Panc1 (cell line): ENCODE results near the gene AMFR.

Experiments used
- SIN3A ChIP-seq: IDR thresholded peaks from 2 replicates; pipeline ENCODE4 v1.6.1; 2012; ENCODE audit warnings: low read depth, mild to moderate bottlenecking, low read length, moderate library complexity, borderline replicate concordance; ENCODE audit not compliant: insufficient read depth
- TF ChIP-seq, protein P1 (sequence below): fragments of 450-650 bp; IDR thresholded peaks from 2 replicates; pipeline ENCODE4 v1.5.1; 2017; ENCODE audit warnings: mild to moderate bottlenecking

DNA sequence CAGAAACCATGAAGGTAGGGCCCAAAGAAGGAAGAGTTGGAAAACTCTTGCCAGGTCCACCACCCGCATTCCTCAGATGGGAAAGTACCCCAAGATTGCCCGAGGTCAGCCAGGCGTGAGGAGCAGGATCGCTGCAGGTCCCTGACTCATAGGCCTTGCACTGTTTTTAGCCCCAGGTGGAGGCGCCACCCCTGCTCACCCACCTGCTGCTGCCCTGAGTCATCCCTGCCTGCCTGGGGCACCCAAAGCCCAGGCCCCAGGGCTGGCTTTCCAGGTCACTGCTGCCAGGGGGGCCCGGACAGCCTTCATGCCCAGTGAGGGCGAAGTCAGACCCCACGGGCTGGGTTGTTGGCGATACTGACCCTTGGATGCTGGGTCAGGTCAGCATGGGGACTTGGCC is 100.9 kb downstream of the AMFR start:
- TF ChIP-seq, protein P1, sequence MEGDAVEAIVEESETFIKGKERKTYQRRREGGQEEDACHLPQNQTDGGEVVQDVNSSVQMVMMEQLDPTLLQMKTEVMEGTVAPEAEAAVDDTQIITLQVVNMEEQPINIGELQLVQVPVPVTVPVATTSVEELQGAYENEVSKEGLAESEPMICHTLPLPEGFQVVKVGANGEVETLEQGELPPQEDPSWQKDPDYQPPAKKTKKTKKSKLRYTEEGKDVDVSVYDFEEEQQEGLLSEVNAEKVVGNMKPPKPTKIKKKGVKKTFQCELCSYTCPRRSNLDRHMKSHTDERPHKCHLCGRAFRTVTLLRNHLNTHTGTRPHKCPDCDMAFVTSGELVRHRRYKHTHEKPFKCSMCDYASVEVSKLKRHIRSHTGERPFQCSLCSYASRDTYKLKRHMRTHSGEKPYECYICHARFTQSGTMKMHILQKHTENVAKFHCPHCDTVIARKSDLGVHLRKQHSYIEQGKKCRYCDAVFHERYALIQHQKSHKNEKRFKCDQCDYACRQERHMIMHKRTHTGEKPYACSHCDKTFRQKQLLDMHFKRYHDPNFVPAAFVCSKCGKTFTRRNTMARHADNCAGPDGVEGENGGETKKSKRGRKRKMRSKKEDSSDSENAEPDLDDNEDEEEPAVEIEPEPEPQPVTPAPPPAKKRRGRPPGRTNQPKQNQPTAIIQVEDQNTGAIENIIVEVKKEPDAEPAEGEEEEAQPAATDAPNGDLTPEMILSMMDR = no peak
- no peak for TF ChIP-seq SIN3A
